ENCODE results near the gene MBD3L4.
A peak's percentile ranks its signal among the peaks of the same experiment; 100 is the strongest.
"Not testable (repeated sequence)": the region's sequence is repeated elsewhere in the genome, so short reads cannot be mapped to it uniquely, and the experiment has no call there.

The MBD3L4 gene

DNA sequence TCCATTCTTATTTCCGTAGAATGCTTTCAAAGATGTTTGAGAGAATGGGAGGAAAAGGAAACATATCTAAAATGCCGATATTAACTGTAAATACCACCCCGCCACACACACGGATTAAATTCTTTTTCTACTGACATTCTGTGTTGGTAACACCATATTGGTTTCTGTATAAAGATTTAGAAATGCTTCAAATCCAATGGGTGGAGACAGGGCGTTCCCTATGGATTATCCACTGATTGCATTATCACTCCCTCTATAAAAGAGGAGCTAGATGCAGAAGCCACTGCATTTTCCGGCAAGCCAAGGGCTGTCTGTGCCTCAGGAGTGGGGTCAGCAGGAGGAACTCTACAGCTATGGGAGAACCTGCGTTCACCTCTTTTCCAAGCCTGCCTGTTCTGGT lies 9.0 kb upstream of the MBD3L4 start, which contains the start of gene MBD3L2:
TSS of gene MBD3L2 (plus strand) at position 301 of the 400 bp plus-strand sequence. CDS start at position 354, 53 bp downstream.
- not testable (repeated sequence) for DNase-seq (ENCODE audit: low read depth)

DNA sequence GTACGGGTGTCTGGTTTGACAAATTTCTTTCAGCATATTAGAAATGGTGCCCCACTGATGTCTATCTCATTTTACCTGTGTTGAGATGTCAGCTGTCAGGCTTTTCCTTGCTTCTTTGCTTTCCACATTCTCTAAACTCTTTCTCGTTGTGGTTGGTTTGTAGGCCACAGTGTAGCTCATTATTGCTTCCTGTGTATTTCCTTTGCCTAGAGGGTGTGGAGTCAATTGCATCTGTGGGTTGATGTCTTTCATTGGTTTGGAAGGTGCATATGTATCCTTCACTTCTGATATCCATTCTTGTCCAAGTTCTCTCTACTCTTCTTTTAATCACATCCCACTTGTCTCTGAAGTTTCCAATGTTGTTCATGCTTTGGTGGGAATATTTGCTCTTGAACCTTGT lies 1.6 kb upstream of the MBD3L4 start:
- not testable (repeated sequence) for DNase-seq (ENCODE audit: low read depth)

DNA sequence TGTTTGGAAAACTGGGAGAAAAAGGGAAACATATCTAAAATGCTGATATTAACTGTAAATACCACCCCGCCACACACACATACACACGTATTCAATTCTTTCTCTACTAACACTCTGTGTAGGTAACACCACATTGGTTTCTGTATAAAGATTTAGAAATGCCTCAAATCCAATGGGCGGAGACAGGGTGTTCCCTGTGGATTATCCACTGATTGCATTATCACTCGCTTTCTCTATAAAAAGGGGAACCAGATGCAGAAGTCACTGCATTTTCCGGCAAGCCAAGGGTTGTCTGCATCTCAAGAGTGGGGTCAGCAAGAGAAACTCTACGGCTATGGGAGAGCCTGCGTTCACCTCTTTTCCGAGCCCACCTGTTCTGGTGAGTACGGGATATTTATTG lies 9.7 kb downstream of the MBD3L4 start, which contains the start of gene MBD3L5:
TSS of gene MBD3L5 (plus strand) at position 301 of the 400 bp plus-strand sequence. CDS start at position 335, 34 bp downstream.
- not testable (repeated sequence) for DNase-seq (ENCODE audit: low read depth)

DNA sequence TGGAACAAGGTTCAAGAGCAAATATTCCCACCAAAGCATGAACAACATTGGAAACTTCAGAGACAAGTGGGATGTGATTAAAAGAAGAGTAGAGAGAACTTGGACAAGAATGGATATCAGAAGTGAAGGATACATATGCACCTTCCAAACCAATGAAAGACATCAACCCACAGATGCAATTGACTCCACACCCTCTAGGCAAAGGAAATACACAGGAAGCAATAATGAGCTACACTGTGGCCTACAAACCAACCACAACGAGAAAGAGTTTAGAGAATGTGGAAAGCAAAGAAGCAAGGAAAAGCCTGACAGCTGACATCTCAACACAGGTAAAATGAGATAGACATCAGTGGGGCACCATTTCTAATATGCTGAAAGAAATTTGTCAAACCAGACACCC lies 11.2 kb downstream of the MBD3L4 start:
- DNase-seq (ENCODE audit: low read depth): not testable (repeated sequence)

DNA sequence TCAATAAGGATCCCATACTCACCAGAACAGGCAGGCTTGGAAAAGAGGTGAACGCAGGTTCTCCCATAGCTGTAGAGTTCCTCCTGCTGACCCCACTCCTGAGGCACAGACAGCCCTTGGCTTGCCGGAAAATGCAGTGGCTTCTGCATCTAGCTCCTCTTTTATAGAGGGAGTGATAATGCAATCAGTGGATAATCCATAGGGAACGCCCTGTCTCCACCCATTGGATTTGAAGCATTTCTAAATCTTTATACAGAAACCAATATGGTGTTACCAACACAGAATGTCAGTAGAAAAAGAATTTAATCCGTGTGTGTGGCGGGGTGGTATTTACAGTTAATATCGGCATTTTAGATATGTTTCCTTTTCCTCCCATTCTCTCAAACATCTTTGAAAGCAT lies 18.6 kb downstream of the MBD3L4 start, which contains the start of gene MBD3L2B:
TSS of gene MBD3L2B (minus strand) at position 101 of the 400 bp plus-strand sequence. CDS start at position 67, 34 bp downstream.
- DNase-seq (ENCODE audit: low read depth): not testable (repeated sequence)

DNA sequence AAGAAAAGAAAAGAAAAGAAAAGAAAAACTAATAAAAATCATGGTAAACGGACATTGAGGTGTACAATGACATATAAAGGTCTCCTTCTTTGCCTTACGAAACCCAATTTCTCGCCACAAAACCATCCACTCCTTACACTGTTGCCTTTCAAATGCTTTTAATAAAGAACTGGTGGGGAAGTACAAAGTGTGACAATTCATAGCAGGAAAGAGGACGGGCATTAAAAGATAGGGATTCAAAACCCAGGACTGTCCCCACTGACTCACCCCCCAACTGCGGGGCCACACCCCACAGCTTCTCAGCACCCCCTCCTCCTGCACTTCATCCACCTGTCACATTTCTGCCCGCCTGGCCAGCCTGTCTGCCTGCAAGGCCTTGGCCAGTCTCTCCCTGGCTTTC lies 21.2 kb downstream of the MBD3L4 start:
- DNase-seq (ENCODE audit: low read depth): no peak

DNA sequence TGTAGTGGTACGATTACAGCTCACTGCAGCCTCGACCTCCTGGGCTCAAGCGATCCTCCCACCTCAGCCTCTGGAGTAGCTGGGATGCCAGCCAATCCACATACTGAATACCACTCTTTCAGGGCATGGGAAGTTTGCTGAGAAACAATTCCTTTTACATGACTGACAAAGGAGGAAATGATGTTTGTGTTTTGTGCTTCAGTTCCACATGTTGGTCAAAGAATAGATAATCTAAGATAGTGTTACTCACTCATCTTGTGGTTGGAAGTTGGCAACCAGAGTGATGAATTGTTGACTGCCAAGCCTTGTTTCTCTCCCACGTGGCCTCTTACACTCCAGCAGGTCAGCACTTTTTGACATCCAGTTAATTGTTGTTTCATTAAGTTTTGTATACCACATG lies 26.3 kb downstream of the MBD3L4 start:
- peak; percentile 44 for DNase-seq (ENCODE audit: low read depth)

DNA sequence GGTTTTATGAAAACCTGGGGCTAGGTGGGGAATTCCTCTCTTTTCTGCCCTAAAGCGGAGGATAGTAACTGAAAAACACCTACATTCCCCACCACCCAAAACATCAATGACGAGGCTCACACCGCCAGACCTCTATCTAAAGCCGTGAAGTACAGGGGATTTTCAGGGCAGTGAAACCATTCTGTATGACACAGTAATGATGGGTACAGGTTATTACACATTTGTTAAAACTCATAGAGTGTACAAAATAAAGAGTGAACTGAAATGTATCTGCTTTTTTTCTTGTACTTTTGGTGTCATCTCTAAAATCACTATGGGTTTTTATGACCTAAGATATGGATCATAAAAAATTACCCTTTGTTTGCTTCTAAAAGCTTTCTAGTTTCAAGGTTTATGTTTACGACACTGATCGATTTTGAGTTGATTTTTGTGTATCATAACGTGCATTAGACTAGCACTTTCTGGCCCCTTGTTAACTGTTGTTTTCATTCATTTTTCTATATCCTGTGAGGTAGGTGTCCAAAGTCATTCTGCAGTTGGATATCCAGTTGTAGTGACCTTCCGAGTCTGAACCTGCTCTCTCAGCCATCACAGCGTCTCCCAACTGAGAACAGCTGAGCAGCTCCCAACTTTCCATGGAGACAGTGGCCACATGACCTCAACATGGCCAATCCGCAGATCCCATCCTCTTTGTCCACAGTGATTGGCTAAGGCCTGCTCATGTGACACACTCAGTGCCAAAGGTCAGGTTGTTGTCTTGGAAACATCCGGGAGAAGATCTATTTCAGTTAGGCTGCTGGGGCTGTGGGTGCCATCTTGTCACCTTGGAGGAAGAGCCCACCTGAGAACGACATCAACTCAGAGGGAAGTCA lies 29.0 kb downstream of the MBD3L4 start:
- no peak for DNase-seq (ENCODE audit: low read depth)

DNA sequence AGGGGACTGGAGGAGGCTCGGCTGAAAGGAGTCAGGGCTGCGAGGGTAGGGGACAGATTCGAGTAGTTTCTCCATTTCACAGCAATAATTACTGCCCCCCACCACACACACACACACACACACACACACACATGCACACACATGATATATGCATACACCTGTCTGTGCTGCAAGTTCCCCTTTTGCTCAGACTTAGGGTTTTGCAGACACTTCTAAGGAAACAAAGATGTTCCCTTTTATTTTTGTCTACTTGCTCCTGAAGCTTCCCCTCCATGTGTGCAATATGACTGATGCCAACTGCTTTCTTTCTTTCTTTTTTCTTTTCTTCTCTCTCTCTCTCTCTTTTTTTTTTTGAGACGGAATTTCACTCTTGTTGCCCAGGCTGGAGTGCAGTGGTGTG lies 32.1 kb downstream of the MBD3L4 start:
- no peak for DNase-seq (ENCODE audit: low read depth)

DNA sequence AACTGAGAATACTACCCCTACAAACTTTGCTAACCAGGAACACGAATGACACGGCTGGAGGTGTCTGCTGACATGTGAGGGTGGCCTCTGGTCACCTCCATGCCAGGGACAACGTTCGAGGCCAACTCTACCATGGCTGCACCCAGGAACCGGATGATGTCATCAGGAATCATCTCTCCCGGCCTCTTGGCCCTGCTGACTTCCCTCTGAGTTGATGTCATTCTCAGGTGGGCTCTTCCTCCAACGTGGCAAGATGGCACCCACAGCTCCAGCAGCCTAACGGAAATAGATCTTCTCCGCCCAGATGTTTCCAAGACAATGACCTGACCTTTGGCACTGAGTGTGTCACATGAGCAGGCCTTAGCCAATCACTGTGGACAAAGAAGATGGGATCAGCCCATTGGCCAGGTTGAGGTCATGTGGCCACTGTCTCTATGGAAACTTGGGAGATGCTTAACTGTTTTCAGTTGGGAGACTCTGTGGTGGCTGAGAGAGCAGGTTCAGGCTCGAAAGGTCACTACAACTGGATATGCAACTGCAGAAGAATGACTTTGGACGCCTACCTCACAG lies 33.8 kb downstream of the MBD3L4 start:
- no peak for DNase-seq (ENCODE audit: low read depth)

DNA sequence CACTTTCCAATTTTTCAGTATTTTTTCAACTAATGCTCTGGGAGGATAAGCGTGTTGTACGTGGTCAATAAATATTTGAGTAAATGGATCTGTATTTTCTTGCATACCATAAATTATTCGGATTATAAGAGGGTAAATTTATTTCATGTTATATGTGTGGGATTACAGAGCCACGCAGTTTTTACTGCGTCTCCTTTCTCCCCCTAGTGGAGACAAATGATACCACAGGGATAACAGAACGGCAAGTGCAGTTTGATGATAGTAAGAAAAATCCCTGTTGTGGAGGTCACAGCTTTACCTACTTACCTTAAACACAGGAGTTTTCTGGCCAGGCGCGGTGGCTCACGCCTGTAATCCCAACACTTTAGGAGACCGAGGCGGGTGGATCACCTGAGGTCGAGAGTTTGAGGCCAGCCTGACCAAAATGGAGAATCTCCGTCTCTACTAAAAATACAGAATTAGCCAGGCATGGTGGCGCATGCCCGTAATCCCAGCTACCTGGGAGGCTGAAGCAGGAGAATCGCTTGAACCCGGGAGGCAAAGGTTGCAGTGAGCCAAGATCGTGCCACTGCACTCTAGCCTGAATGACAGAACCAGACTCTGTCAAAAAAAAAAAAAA lies 35.6 kb downstream of the MBD3L4 start:
- DNase-seq (ENCODE audit: low read depth): peak; percentile 7

DNA sequence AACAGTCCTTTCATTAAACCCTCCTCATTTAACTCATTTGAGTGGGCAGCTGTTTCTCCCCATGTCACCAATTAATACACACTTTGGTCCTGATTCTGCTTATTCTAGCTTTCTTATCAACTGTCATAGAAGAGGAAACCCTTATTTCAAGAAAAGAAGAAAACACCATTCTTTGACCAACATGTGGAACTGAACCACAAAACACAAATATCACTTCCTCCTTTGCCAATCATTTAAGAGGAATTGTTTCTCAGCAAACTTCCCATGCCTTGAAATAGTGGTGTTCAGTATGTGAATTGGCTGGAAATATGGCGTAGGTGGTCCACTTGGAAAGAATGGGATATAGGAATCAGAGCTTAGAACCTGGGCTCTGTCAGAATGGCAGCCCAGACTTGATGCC lies 39.2 kb downstream of the MBD3L4 start:
- no peak for DNase-seq (ENCODE audit: low read depth)

DNA sequence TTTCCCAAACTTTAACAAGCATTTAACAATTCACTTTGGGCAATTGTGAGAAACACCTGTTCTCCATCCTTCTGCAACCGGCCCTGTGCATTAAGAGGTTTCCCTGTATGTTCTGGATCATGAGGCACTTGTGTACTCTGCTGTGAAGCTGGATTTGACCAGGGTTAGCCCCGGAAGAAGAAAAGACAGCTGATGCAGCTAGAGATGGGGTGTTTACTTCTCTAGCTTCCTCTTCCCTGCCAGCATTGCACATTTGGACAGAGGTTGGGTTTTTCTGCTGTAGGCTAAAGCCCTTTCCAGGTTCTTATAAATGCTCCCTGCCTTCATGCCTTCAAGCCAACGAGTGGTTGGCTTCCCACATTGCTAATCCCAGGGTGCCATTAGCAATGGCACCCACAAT lies 39.6 kb downstream of the MBD3L4 start:
- DNase-seq (ENCODE audit: low read depth): no peak

DNA sequence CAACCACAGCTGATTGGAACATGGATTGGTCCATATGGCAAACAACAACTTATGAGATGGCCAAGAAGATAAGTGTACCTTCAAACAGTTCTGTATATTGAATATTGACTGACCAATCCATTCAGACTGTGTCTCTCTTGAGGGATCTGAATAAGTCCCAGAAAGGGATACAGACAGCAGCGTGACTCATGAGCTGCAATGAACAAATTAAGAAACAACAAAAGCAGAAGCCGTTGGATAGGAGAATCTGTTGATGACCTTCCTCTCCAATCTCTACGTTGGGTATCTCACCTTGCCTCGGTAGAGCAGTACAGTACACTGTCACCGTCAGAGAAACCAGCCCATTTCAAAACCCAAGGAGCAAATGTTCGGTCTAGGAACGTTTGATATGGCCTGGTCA lies 40.0 kb downstream of the MBD3L4 start:
- DNase-seq (ENCODE audit: low read depth): no peak

DNA sequence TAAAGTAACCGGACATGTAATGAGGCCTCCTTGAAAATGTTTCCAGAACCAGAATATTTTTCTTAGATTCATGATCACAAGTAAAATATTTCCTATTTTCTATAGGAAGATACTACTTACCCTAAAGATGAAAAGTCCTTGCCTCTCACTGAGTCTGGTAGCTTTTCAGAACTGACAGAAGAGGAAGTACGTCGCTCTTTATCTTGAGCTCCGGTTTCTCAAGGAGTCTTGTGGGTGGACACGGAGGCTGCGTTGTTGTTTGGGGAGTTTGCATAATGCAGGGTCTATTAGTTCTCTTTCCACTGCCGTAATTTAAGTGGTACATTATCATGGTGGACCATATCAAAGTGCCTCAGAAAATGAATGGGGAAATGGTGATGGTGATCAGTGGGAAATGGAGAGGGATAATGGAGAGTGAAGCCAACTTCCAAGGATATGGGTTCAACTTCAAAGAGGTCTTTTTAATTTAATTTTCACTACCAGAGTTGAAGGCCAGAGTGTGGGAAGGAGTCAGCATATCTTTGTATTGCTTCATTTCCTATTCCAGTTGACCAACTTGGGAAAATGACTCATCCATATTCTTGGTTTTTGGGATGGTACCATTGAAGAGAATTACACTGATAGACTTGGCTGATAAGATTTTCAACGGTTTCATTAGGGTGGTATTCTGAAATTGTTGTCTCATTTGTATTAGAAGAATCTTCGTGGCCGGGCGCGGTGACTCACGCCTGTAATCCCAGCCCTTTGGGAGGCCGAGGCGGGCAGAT lies 42.1 kb downstream of the MBD3L4 start:
- DNase-seq (ENCODE audit: low read depth): peak; percentile 4

DNA sequence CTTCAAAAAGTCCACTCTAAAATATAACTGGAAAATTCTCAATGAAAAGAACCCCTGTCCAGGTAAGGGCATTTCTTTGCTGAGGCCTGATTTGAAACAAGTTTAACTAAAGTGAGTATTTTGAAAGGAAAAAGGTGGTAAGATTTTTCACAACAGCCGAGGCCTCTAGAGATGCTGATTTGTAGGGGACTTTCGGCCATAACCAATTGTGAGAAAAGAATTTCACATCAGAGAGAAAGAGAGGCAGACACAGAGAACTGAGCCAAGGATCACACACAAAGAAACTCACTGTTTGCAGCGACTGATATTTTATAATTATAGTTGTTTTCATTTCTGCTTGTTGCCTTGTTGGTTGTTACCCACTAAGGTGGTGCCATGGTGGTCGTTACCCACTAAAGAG lies 43.2 kb downstream of the MBD3L4 start:
- DNase-seq (ENCODE audit: low read depth): no peak

DNA sequence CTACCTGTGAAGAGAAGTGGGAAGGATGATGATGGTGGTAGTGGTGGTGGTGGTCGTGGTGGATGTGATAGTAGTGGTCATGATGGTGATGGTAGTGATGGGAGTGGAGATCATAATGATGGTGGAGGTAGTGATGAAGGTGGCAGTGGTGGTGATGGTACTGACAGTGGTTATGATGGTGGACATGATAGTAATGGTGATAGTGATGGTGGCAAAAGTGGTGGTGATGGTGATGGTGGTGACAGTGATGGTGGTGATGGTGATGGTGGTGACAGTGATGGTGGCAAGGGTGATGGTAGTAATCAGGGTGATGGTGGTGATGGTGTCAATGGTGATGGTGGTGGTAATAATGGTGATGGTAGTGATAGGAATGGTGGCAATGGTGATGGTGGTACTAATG lies 44.9 kb downstream of the MBD3L4 start:
- no peak for DNase-seq (ENCODE audit: low read depth)

DNA sequence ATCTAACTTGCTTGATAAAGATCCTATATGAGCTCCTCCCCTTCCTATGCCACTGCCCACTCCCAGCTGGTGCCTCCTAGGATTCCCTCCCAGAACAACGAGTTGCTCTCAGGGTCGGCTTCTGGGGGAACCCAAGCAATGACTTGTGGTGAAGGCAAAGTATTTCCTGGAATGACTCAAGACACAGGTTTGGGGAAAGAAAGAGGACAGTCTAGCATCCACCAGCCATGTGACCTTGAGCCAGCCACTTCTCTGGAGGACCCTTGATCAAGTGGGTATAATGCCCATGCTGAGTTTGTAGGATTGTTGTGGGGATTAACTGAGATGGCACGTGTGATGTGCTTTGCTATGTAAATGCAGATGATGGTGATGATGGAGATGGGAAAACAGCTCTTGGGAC lies 51.7 kb downstream of the MBD3L4 start:
- no peak for DNase-seq (ENCODE audit: low read depth)

DNA sequence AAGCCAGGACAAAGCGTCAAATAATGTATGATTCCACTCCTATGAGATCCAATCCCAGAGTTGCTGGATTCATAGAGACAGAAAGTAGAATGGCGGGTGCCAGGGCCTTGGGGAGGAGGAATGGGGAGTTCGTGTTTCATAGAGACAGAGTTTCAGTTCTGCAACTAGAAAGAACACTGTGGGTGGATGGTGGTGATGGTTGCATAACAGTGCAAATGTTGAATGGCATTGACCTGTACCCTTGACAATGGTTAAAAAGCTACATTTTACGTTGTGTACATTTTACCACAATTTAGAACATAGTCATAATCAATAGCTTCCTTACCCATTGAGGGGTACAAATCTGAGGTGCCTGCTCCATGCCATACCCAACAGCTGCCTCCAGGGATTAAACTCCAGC lies 52.1 kb downstream of the MBD3L4 start:
- no peak for DNase-seq (ENCODE audit: low read depth)
